K562 (cell line): Measurements from ENCODE around the gene ARID5B. TPM values are rescaled to one million over a fixed set of nuclear protein-coding genes. Genes with fewer than 3 reads are reported as not detected.

Experiments used
- ADNP ChIP-seq: fragments of 200-800 bp; sonication (Bioruptor generic); IDR thresholded peaks from 2 replicates; pipeline ENCODE4 v1.6.1; 2016; ENCODE audit warnings: missing genetic modification characterization, missing compliant biosample characterization
- BDP1 ChIP-seq: IDR thresholded peaks from 3 replicates; pipeline ENCODE4 v1.6.1; 2011; ENCODE audit not compliant: insufficient read length, insufficient read depth
- CHD1 ChIP-seq: fragments of 200-600 bp; sonication (generic); IDR thresholded peaks from one replicate; pipeline ENCODE4 v1.6.1; 2012; ENCODE audit warnings: mild to moderate bottlenecking, moderate library complexity, low read length, inconsistent platforms
- EWSR1 ChIP-seq: fragments of 450-650 bp; IDR thresholded peaks from 2 replicates; pipeline ENCODE4 v1.6.1; 2018; ENCODE audit warnings: borderline replicate concordance, mild to moderate bottlenecking, low read depth, moderate library complexity; ENCODE audit not compliant: partially characterized antibody
- FOS ChIP-seq: IDR thresholded peaks from 3 replicates; pipeline ENCODE4 v1.6.1; 2011; ENCODE audit not compliant: insufficient read length; ENCODE audit errors: extremely low read depth
- GATA2 ChIP-seq: sonication (generic); formaldehyde crosslinking; IDR thresholded peaks from 2 replicates; pipeline ENCODE4 v1.4.0; 2020; ENCODE audit warnings: mild to moderate bottlenecking, missing genetic modification reagents
- HDGF ChIP-seq: fragments of 450-650 bp; IDR thresholded peaks from 2 replicates; pipeline ENCODE4 v1.6.1; 2016
- HMGN3 ChIP-seq: IDR thresholded peaks from 2 replicates; pipeline ENCODE4 v1.6.1; 2011; ENCODE audit warnings: borderline replicate concordance, low read depth, mild to moderate bottlenecking, mixed read lengths, low read length; ENCODE audit not compliant: insufficient read length; ENCODE audit errors: extremely low read depth
- HSF4 ChIP-seq: fragments of 250-450 bp; sonication (Bioruptor Pico); IDR thresholded peaks from 2 replicates; pipeline ENCODE4 v2.1.2; 2022; ENCODE audit warnings: mild to moderate bottlenecking, moderate library complexity, borderline replicate concordance
- KHSRP ChIP-seq: fragments of 450-650 bp; IDR thresholded peaks from 2 replicates; pipeline ENCODE4 v1.6.1; 2017
- MCM7 ChIP-seq, 2 experiments: fragments of 450-650 bp; IDR thresholded peaks; 2 replicates each; pipeline ENCODE4 v1.6.1; 2016 to 2018
- NFYB ChIP-seq: IDR thresholded peaks from 2 replicates; pipeline ENCODE4 v1.6.1; 2011; ENCODE audit warnings: mild to moderate bottlenecking, moderate library complexity; ENCODE audit not compliant: insufficient read length; ENCODE audit errors: extremely low read depth
- NONO ChIP-seq, 2 experiments: fragments of 200-400 bp in 1 of 2; fragments of 450-650 bp in 1 of 2; formaldehyde crosslinking in 1 of 2; IDR thresholded peaks; 2 replicates each; pipeline ENCODE4 v1.6.1; 2017; ENCODE audit warnings: low read depth in 2 of 2, mild to moderate bottlenecking in 2 of 2, moderate library complexity in 2 of 2, low read length in 1 of 2
- NR2F6 ChIP-seq: fragments of 450-650 bp; formaldehyde crosslinking; IDR thresholded peaks from 2 replicates; pipeline ENCODE4 v1.4.0; 2020; ENCODE audit warnings: mild to moderate bottlenecking
- PML ChIP-seq: IDR thresholded peaks from 2 replicates; pipeline ENCODE4 v1.6.1; 2012; ENCODE audit warnings: low read length, inconsistent platforms
- RFX7 ChIP-seq: fragments of 250-450 bp; sonication (Bioruptor Pico); IDR thresholded peaks from 2 replicates; pipeline ENCODE4 v1.5.1; 2021; ENCODE audit warnings: mild to moderate bottlenecking
- SAFB2 ChIP-seq: fragments of 200-400 bp; formaldehyde crosslinking; IDR thresholded peaks from 2 replicates; pipeline ENCODE4 v1.6.1; 2018; ENCODE audit warnings: borderline replicate concordance, low read length, low read depth, moderate library complexity; ENCODE audit not compliant: severe bottlenecking
- TCF15 ChIP-seq: fragments of 250-450 bp; sonication (Bioruptor Pico); IDR thresholded peaks from 2 replicates; pipeline ENCODE4 v1.8.0; 2022; ENCODE audit warnings: moderate library complexity, mild to moderate bottlenecking, inconsistent platforms
- TRIM25 ChIP-seq: fragments of 450-650 bp; IDR thresholded peaks from 2 replicates; pipeline ENCODE4 v1.7.0; 2016; ENCODE audit warnings: borderline replicate concordance
- XRCC5 ChIP-seq: fragments of 200-400 bp; formaldehyde crosslinking; IDR thresholded peaks from 2 replicates; pipeline ENCODE4 v1.6.1; 2017; ENCODE audit warnings: low read depth, mild to moderate bottlenecking, low read length
- YY1 ChIP-seq, 3 experiments: IDR thresholded peaks; 2 replicates each; pipeline ENCODE4 v1.6.1; 2011; ENCODE audit warnings: low read length in 2 of 3, mild to moderate bottlenecking in 2 of 3, moderate library complexity in 2 of 3, borderline replicate concordance in 1 of 3, control low read depth in 1 of 3, low read depth in 1 of 3; ENCODE audit not compliant: insufficient read depth in 3 of 3, insufficient replicate concordance in 2 of 3, control insufficient read depth in 1 of 3, insufficient read length in 1 of 3; ENCODE audit errors: extremely low read depth in 1 of 3
- ZNF3 ChIP-seq: fragments of 250-450 bp; sonication (Bioruptor Pico); IDR thresholded peaks from 2 replicates; pipeline ENCODE4 v1.5.0; 2021; ENCODE audit warnings: mild to moderate bottlenecking, moderate library complexity
- ZNF717 ChIP-seq: fragments of 250-450 bp; sonication (Bioruptor Pico); IDR thresholded peaks from 2 replicates; pipeline ENCODE4 v1.5.0; 2021
- polyA plus RNA-seq, 8 experiments: library from polyadenylated mRNA; depleted of rRNA in 4 of 8; stranded (reverse) in 5 of 8; unstranded in 3 of 8; fragments of >200 nt; fragmentation: Nextera tagmentation in 2 of 8; fragmentation: Illumina TruSeq in 1 of 8; extraction: Ambion mirVana in 2 of 8; extraction: Trizol in 1 of 8; gene quantifications; 2 replicates each; pipeline versions ENCODE4 v1.2.1 to v1.2.3, GENCODE V29; 2011 to 2014; ENCODE audit warnings: inconsistent platforms in 1 of 8, missing spikeins in 1 of 8
- total RNA-seq, 7 experiments: library from RNA; depleted of rRNA in 6 of 7; stranded (reverse); fragments of >200 nt in 6 of 7; fragmentation: Illumina TruSeq in 2 of 7; extraction: Trizol in 2 of 7; gene quantifications; 2 replicates each; pipeline versions ENCODE4 v1.2.1 to v1.2.3, GENCODE V29; 2011 to 2021; ENCODE audit warnings: low replicate concordance in 1 of 7
- TF ChIP-seq, protein P1 (sequence below): sonication (generic); formaldehyde crosslinking; IDR thresholded peaks from 2 replicates; pipeline ENCODE4 v1.8.0; 2023; ENCODE audit warnings: mild to moderate bottlenecking, missing genetic modification reagents

Gene ARID5B
- total and polyA plus RNA-seq, 9 of the 15 experiments (the other 6 are each of a cell fraction or from before 2014, with no cell fraction given): 0.48 to 1.6 (median 0.80) TPM

- TF ChIP-seq XRCC5 (no peak), ADNP (tag) (0 out of 2 replicates have a peak, but pooled peaks have one; percentile 53), NONO (IDR thresholded peaks at IDR 0.05; ENCODE audit: low read depth in 2 of 2, low read length in 1 of 2) (no peak), CHD1 (no peak), NR2F6 (CRISPR knock-in tag) (no peak), BDP1 (no peak), SAFB2 (no peak), TRIM25 (no peak), EWSR1 (no peak), NFYB (no peak), KHSRP (no peak), MCM7 (IDR thresholded peaks at IDR 0.05) (no peak), TCF15 (CRISPR knock-in tag) (no peak), HMGN3 (no peak), ZNF717 (no peak), FOS (no peak), RFX7 (CRISPR knock-in tag) (no peak), GATA2 (CRISPR knock-in tag) (no peak), PML (no peak), HSF4 (CRISPR knock-in tag) (no peak), ZNF3 (CRISPR knock-in tag) (no peak), HDGF (no peak), YY1 (IDR thresholded peaks at IDR 0.05; ENCODE audit: borderline replicate concordance in 1 of 3, control insufficient read depth in 1 of 3, extremely low read depth in 1 of 3, insufficient read depth in 3 of 3, insufficient read length in 1 of 3, insufficient replicate concordance in 2 of 3, low read depth in 1 of 3, low read length in 2 of 3) (no peak)
- TF ChIP-seq, protein P1, sequence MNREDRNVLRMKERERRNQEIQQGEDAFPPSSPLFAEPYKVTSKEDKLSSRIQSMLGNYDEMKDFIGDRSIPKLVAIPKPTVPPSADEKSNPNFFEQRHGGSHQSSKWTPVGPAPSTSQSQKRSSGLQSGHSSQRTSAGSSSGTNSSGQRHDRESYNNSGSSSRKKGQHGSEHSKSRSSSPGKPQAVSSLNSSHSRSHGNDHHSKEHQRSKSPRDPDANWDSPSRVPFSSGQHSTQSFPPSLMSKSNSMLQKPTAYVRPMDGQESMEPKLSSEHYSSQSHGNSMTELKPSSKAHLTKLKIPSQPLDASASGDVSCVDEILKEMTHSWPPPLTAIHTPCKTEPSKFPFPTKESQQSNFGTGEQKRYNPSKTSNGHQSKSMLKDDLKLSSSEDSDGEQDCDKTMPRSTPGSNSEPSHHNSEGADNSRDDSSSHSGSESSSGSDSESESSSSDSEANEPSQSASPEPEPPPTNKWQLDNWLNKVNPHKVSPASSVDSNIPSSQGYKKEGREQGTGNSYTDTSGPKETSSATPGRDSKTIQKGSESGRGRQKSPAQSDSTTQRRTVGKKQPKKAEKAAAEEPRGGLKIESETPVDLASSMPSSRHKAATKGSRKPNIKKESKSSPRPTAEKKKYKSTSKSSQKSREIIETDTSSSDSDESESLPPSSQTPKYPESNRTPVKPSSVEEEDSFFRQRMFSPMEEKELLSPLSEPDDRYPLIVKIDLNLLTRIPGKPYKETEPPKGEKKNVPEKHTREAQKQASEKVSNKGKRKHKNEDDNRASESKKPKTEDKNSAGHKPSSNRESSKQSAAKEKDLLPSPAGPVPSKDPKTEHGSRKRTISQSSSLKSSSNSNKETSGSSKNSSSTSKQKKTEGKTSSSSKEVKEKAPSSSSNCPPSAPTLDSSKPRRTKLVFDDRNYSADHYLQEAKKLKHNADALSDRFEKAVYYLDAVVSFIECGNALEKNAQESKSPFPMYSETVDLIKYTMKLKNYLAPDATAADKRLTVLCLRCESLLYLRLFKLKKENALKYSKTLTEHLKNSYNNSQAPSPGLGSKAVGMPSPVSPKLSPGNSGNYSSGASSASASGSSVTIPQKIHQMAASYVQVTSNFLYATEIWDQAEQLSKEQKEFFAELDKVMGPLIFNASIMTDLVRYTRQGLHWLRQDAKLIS (CRISPR knock-in tag): no peak
Measured at GRCh38 chr10:61984803-61985418, 83.4 kb downstream of the ARID5B start (continued).
